ENCODE results near the gene ZIC2.

The ZIC2 gene

GRCh38 chr13:99974296-99974938 is 7.2 kb upstream of the ZIC2 start:
- no peak for DNase-seq (ENCODE audit: low spot score)

- no peak for DNase-seq (ENCODE audit: low spot score)
Observed at GRCh38 chr13:99974939-99975561, 6.5 kb upstream of the ZIC2 start.

- no peak for DNase-seq (ENCODE audit: low spot score)
Observed at GRCh38 chr13:99975626-99976025, 6.0 kb upstream of the ZIC2 start.

GRCh38 chr13:99976575-99976974 is 5.0 kb upstream of the ZIC2 start:
- DNase-seq (ENCODE audit: low spot score): no peak

GRCh38 chr13:99977334-99977911 is 4.2 kb upstream of the ZIC2 start:
- no peak for DNase-seq (ENCODE audit: low spot score)

- no peak for DNase-seq (ENCODE audit: low spot score)
Observed at GRCh38 chr13:99977912-99978798, 3.4 kb upstream of the ZIC2 start.

- no peak for DNase-seq (ENCODE audit: low spot score)
Observed at GRCh38 chr13:99978799-99979452, 2.7 kb upstream of the ZIC2 start.

- no peak for DNase-seq (ENCODE audit: low spot score)
Observed at GRCh38 chr13:99979453-99980200, 2.0 kb upstream of the ZIC2 start.

- peak; percentile 64 for DNase-seq (ENCODE audit: low spot score)
Observed at GRCh38 chr13:99980201-99980823, 1.3 kb upstream of the ZIC2 start.

GRCh38 chr13:99980824-99981734 is 505 bp upstream of the ZIC2 start:
- DNase-seq (ENCODE audit: low spot score): no peak

GRCh38 chr13:99982036-99982730 is 599 bp downstream of the ZIC2 start:
- DNase-seq (ENCODE audit: low spot score): no peak

- DNase-seq (ENCODE audit: low spot score): no peak
Observed at GRCh38 chr13:99982731-99983498, 1.3 kb downstream of the ZIC2 start.

- DNase-seq (ENCODE audit: low spot score): no peak
Observed at GRCh38 chr13:99983499-99984401, 2.2 kb downstream of the ZIC2 start.

- no peak for DNase-seq (ENCODE audit: low spot score)
Observed at GRCh38 chr13:99984461-99985240, 3.1 kb downstream of the ZIC2 start.

- DNase-seq (ENCODE audit: low spot score): no peak
Observed at GRCh38 chr13:99985241-99985874, 3.8 kb downstream of the ZIC2 start.
